ENCODE data around the gene DHRS3.
"Not testable (repeated sequence)": the region's sequence is repeated elsewhere in the genome, so short reads cannot be mapped to it uniquely, and the experiment has no call there.

Gene DHRS3

GRCh38 chr1:12617901-12618660 is at the start of gene DHRS3:
DHRS3 (minus strand) TSS chr1:12618210; CDS start chr1:12617348, 862 bp downstream.
- peak; percentile 70 for DNase-seq

GRCh38 chr1:12666141-12666735 is 48.2 kb upstream of the DHRS3 start:
- no peak for DNase-seq

GRCh38 chr1:12665511-12665910 is 47.5 kb upstream of the DHRS3 start:
- no peak for DNase-seq

GRCh38 chr1:12662556-12662955 is 44.5 kb upstream of the DHRS3 start:
- no peak for DNase-seq

- DNase-seq: no peak
Observed at GRCh38 chr1:12661606-12662219, 43.7 kb upstream of the DHRS3 start.

GRCh38 chr1:12658531-12659453 is 40.8 kb upstream of the DHRS3 start:
- DNase-seq: peak; percentile 75

GRCh38 chr1:12657885-12658512 is 40.0 kb upstream of the DHRS3 start:
- not testable (repeated sequence) for DNase-seq

GRCh38 chr1:12657060-12657884 is 39.3 kb upstream of the DHRS3 start:
- no peak for DNase-seq

- no peak for DNase-seq
Observed at GRCh38 chr1:12656575-12656974, 38.6 kb upstream of the DHRS3 start.

GRCh38 chr1:12654657-12655056 is 36.6 kb upstream of the DHRS3 start:
- DNase-seq: no peak

GRCh38 chr1:12654004-12654567 is 36.1 kb upstream of the DHRS3 start:
- no peak for DNase-seq

- no peak for DNase-seq
Observed at GRCh38 chr1:12649971-12650421, 32.0 kb upstream of the DHRS3 start.

GRCh38 chr1:12648741-12649140 is 30.7 kb upstream of the DHRS3 start:
- no peak for DNase-seq

- not testable (repeated sequence) for DNase-seq
Observed at GRCh38 chr1:12645401-12645800, 27.4 kb upstream of the DHRS3 start.

GRCh38 chr1:12644829-12645228 is 26.8 kb upstream of the DHRS3 start:
- no peak for DNase-seq

- no peak for DNase-seq
Observed at GRCh38 chr1:12644237-12644636, 26.2 kb upstream of the DHRS3 start.

- no peak for DNase-seq
Observed at GRCh38 chr1:12643785-12644184, 25.8 kb upstream of the DHRS3 start, which contains the start of gene AADACL4. AADACL4 (plus strand) TSS chr1:12644085; CDS start chr1:12644547, 462 bp downstream.

GRCh38 chr1:12643079-12643478 is 25.1 kb upstream of the DHRS3 start:
- no peak for DNase-seq

GRCh38 chr1:12640958-12641272 is 22.9 kb upstream of the DHRS3 start:
- DNase-seq: no peak

GRCh38 chr1:12640237-12640957 is 22.4 kb upstream of the DHRS3 start:
- DNase-seq: no peak

- DNase-seq: no peak
Observed at GRCh38 chr1:12637693-12638092, 19.7 kb upstream of the DHRS3 start.

All from activated CD4-positive, alpha-beta T cell treated with anti-CD3 and anti-CD28 coated beads, Interleukin-2, amount 50 U/mL, for 16 hours (primary cell).